HG02588 (cell line): Measurements from ENCODE around the gene SND1.

Source experiments
- ATAC-seq: cut with Tn5 transposase; IDR thresholded peaks from one replicate; pipeline ENCODE4 v1.9.1; 2021; ENCODE audit warnings: mild to moderate bottlenecking, moderate library complexity; ENCODE audit not compliant: unreplicated experiment

The SND1 gene

DNA sequence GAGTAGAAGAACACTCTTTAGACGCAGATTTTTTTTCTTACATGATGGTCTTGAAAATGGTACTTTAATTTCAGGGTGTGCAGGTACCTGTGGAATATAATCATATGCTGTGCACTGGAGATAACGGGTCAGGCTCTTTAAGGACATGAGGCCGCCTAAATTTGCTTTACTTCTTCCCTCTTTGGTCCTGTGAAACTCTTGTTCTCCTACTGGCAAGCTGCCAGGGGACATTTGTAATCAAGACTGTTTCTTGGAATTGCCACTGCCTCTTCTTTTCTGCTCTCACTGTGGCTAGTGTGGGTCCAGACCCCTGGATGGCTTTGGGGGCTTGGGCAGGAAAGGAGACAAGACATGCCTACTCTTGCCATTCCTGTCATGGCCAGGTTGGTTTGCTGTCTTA, 146.0 kb downstream of the SND1 start:
- ATAC-seq, result no peak

DNA sequence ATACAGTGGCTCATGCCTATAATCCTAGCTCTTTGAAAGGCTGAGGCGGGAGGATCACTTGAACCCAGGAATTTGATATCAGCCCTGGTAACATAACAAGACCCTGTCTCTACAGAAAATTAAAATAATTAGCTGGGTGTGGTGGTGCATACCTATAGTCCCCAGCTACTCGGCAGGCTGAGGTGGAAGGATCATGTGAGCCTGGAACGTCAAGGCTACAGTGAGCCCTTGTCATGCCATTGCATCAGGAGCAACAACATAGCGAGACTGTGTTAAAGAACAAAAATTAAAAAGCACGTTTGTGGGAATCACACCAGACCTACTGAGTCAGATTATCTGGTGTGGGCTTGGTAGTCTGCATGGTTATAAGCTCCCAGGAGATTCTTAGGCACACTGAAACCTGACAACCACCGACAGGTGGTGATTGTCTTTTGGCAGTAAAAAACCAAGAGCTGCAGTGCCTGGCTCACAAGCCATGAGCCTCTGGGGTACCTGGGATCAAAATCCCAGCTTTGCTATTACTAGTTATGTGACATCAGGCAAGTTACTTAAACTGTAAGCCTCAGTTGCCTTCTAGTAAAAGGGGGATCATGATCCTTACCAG, 146.9 kb downstream of the SND1 start:
- ATAC-seq, result no peak

DNA sequence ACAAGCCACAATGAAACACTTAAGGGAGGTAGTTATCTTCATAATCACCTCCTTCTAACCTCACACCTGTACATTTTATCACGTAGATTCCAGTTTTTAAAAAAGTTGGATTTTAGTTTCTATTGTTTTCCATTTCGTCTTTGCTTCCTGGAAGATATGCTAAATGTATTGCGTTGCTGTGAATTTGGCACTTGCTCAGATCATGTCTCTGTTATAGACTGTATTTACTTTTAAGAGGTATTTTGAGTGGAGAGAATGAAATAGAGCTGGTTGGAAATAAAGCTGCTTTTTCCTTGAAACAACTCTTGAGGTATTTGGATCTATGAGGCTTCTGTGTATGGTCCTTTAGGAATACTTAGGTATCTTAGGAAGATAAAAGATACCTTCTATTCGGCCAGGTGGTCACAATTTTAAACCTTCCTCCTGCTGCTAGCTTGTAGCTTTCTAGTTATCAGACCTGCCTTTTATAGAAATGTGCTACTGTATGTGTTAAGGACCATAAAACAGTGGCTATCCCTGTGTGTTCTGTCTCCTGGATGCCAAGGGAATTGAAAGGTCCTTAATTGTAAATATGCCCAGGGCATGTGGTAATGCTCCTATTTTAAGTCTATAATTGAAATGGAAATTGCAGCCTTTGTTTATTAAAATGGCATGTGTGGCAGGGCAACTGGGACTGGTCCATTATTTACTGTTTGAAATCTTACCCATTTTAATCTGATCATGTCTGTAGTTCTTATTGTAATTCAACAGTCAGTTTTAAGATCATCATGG, 147.7 kb downstream of the SND1 start:
- ATAC-seq, result no peak

DNA sequence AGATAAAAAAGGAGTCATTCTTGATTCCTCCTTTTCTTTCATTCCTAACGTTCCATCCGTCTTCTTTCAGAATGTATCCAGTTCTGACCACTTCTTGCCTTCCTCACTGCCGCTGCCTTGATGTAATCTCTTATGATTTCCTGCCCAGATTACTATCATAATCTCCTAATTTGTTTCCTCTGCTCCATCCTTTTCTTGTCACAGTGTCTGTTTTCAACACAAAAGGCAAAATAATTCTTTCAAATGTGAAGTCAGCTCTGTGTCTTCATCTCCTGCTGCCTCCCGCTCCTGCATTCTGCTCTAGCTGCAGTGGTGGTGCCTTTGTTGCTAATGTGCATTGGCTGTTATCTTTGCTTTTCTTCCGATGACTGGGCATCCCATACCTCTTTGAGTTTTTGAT, 150.9 kb downstream of the SND1 start:
- ATAC-seq, result no peak

DNA sequence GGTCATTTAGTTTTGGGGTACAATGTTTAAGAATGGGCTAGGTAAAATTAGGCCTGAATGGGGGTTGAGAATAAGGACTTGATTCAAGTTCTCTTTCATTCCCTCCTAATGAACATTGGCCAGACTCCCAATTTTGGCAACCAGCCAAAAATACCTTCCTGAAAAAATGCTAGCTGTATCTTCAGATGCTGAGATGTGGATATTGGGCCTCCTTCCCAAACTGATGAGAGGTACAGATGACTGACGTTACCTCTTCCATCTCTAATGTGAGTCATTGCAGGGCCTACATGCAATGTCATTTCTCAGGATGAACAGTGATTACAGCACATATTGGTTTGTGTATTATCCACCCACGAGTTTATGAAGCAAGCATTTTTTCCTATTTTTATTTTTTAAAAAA, 151.6 kb downstream of the SND1 start:
- no peak for ATAC-seq

DNA sequence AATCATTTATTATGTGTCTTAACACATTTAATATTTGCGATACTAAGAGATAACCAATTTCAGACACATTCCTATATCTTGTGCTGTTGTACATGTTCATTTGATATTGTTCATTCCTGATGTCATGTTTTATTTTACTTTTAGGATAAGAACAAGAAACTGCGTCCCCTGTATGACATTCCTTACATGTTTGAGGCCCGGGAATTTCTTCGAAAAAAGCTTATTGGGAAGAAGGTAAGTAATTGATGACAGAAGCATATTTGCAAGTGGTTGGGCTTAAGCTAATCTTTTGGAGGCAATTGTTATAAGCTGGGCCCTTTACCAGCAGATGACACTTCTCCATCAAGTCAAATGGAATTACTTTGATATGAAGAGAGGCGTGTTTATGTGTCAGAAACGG, 155.3 kb downstream of the SND1 start:
- no peak for ATAC-seq

DNA sequence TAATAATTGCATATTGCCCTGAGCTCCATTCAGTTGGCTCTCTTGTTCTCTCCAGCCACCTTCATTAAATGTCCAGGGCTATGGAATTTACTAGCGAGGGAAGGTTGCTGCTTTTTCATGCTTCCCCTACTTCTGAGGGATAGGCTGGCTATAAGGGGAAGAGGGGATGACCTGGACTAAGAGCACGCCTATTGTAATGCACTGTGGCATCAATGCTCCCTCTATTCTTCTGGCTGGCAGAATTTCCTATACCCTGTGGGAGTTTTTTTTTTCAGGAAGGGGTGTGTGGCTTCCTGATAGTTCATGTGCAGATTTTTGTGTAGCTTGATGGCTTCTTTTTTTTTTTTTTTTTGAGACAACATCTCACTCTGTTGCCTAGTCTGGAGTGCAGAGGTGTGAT, 155.8 kb downstream of the SND1 start:
- no peak for ATAC-seq

DNA sequence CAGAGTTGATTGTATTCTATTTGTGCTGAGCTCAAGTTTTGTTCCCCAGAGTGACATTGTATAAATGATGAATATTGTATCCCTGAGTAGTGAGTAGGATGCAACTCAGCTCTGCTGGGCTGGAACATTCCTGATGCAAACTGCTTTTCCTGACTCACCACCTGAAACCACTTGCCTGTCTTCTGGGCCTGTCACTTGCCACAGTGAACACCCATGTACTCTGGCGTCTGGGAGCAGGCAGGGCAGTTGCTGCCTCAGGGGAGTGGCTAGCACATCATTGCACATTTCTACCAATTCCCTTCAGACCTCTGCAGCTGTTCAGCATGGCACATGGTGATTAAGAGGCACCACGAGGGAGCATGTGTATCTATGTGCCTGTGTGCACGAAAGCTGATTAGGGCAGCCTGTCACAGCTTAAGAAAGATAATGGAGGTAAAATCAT, 157.3 kb downstream of the SND1 start:
- ATAC-seq, result no peak

DNA sequence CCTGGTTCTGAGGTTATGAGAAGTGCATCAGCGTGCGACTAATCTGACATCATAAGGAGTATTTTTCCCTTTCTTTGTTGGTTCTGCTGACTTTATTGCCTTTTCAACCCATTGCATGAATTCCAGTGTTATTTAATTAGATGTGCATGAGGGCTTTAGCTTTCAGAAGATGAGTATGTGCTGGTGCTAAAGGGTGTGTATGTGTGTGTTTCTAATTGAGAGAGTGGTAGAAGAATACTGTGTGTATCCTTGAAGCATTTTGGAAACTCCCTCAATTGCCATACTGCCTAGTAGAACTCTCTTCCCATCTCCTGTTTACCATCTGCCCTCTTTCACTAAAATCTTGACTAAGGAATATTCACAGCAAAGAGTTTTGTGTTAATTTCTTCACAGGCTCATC, 158.1 kb downstream of the SND1 start:
- ATAC-seq, result no peak

DNA sequence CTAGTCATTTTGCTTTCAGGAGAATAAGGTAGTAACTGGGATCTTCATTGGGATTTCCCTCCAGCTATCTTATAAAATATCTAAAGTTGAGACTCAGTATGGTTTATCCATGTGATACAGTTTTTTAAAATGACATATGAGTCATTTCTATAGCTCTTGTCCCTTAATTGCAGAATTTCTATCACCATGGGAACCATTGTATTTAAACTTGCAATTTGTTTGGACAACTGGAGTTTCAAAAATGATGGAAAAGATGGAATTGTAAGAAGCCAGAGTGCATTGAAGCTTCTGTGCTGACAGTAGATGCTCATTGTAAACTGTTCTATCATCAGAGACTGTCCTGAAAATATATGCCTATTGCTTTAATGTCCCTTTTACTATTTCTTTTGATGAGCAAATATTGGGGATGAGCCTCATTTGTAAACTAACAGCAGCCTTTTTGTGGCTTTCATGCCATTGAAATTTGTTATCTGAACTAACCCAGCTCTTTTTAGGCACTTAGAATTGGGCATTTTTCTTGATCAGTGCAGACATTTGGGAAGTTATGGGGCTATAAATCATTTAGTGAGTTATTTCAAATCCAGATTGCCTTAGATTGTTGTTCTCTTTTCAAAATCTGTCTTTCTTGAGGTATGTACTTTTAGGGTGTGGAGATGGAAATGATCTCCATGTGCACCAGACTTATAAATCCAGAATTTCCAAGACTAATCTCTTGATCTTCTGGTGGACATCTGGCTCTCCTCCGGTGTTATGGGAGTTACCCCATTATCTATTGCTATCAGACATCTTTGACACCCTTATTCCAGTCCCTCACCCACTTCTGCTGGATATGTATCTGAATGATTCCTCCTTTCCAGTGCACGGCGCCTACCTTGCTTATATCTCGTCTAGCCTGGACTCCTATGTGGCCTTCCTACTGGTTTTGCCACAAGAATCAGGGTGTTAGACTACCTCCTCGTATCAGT, 159.0 kb downstream of the SND1 start:
- no peak for ATAC-seq

DNA sequence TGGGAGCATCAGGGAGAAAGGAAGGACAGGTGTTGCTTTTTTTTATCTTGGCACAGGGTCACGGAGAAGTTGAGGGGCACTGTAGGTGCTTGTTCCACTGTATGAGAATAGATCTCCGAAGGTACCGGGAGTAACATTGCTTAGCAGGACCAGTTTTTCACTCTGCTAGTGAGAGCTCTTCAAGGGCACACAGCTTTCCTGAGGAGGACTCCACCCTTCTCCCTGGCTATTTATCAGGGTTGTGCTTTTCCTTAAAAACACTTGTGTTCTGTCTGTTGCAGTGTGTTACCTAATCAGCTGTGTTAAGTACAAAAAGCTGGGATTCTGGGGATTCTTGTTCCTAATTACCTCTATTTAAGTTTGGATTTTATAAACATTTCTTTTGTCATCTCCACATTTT, 160.5 kb downstream of the SND1 start:
- no peak for ATAC-seq

DNA sequence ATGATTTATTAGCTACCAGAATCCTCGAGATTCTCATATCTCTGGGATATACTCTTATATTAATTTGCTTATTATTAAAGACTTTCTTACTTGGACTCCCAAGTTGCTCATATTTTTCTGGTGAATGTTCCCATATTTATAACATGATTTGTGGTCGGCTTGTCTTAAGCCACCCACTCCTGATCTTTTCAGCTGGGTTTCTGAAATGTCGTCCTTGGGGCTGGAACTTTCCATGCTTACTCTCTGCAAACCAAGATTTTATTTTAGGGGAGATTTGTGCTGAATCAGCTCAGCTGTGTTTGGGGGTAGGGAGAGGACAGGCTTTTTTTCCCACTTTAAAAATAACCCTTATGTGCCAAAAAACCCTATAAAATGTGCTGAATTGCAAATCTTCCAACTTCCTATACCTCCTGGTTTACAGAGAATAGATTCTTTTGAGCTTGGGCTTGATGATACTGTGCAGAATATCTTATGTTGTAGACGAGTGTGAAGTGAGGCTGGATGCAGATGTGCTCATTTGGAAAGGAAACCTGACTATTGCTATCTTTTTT, 162.1 kb downstream of the SND1 start:
- no peak for ATAC-seq

DNA sequence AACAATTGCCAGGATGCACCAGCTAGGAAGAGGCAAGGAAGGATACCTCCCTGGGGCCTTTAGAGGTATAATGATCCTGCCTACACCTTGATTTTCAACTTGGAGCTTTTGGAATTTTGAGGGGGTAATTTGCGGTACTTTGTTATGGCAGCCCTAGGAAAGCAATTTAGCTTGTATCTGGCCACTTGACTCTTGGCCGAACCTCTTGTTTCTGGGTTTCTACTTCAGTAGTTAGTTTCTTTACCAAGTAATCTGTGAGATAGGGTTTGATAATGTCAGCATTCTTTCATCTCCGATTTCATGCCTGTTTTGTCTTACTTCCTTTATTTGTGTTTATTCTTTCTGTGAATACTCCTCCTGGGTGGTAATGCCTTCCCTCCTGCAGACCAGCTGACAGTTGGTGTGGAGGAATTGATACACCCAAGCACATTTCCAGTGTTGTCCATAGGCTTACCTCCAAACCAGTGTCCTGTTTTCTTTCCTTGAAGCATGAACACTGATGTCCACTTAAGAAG, 163.7 kb downstream of the SND1 start:
- no peak for ATAC-seq

DNA sequence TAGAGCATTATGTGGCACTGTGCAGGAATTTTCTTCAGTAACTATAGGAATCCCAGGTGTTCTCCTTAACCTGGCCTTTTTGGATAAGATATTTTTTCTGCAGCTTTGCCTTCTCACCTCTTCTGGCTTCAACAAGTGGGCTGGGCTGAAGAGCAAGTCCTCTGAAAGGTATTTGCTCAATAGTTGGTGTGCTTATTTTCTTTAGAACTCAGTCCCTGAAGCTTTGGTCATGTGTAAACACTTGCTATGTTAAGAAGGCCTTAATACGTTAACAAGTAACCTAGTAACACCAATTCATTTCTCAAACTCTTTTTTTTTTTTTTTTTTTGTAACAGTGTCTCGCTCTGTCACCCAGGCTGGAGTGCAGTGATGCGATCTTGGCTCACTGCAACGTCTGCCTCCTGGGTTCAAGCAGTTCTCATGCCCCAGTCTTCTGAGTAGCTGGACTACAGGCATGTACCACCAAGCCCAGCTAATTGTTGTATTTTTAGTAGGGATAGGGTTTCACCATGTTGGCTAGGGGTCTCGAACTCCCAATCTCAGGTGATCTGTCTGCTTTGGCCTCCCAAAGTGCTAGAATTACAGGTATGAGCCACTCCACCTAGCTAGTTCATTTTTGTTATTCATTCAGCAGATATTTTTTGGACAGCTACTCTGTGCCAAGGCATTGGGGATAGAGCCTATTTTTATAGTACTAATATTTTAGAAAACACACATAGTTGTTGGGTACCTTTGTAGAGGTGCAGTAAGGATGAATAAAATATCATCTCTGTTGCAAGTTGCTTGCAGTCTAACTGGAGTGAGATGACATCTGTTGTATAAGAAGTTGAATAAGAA, 164.6 kb downstream of the SND1 start:
- ATAC-seq, result no peak

DNA sequence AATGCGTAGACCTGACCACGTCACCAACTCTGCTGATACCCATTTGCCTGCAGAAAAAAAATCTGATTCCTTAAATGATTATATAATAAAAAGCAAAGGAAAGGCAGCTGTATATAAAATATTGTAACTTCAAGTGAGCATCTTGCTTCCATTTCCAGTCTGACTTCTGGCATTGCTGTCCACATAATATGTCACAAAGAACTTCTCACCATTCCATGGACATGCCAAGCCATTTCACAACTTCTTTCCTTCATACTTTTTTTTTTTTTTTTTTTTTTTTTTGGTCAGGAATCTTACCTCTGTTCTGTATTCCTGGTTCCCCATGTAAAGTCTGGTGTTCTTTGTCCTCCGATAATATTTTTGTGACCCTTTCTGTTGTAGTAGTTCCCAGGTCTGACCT, 165.5 kb downstream of the SND1 start:
- no peak for ATAC-seq

DNA sequence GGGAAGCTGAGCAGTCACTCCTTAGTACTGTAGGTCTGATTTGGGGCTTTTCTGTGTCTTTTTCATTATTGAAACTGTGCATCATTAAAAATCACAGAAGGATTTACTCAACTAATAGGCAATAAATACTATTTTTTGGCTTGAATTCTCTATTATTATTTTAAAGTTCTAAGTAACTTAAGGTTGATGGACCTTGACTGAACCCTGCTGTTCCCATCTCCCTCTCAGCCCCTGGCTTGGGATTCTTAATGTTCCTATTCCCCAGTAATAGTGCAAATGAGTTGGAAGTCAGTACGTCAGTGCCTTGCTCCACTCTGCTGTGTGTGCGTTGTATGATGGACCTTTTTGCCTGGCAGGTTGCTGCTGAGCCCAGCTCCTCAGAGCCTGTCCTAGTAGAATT, 166.3 kb downstream of the SND1 start:
- ATAC-seq, result no peak

DNA sequence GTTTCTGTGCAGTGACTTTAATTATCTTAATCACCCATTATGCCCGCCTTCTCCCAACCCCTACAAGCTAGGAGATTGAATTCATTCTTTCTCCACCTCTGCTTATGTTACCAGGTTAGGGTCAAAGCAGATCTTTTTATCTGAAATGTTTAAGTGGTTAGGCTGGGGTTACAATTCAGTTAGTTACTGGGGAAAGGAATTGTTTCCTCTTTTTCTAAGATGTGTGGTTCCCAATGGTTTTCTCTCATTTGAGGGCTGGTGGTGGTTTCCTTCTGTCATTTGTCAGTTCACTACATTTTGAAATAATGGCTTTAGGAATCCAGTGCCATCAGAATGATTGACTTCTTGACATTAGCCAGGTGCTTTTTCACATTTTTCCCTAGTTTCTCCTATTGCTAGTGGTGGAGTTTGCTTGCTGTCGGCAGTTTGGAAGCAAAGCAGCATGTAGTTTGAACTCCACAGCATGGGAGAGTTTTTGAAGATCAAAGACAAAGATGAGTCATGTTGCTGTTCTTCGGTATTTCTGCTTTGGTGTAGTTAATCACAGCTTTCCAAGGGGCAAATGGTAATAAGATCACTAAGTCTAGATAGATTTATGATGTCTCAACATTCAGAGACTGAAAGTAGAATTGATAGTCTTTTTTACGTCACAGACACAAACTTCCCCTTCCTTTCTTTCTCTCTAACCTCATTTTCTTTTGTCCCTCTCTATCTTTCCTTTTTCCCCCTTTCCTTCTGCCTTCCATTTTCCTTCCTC, 168.2 kb downstream of the SND1 start:
- ATAC-seq, result no peak

DNA sequence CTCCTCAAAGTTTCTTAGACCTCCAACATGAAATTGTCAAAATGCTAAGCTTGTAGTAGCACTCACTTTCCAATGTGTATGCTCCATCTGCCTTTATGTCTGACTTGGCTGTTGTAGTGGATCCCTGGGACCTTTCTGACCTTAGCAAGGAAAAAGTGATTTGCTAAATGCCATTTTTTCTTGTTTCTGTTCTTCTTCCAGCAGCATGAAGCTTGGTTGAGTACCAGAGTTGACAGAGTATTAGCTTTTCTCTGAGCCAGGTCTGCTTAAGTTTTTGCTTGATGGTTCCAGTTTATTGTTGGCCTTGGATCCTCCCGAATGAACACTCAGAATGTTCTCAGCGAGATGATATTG, 168.7 kb downstream of the SND1 start:
- no peak for ATAC-seq

DNA sequence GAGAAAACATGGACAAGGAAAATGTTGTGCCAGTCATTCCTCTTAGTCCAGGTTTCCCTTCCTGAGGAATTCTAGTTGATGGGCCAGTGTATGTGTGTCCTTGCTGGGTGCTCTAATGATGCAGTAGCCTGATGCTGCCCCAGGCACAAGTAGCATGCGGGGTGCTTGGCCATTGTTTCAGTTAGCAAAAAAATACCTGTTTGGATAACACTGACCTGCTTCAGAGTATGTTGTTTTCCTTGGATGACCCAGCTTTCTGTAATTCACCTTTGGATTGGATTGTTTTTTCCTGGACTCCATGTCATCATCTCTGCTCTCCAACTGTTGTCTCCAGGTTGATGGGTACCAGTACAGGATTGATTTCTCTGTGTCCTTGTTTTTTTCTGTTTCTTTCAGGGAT, 169.2 kb downstream of the SND1 start:
- ATAC-seq, result no peak
